Sigmoid colon (tissue), 7 donors: ENCODE measurements around the gene RBBP7. TPM values are rescaled to one million over a fixed set of nuclear protein-coding genes. Genes with fewer than 3 reads are reported as not detected.
A peak's percentile ranks its signal among the peaks of the same experiment; 100 is the strongest.

Source experiments
- DNase-seq: peaks from one replicate; pipeline ENCODE4 v3.0.0-alpha.2; 2019
- H3K27ac ChIP-seq, 4 donors: fragments of 200-600 bp; sonication (generic); one replicate each; pipeline ENCODE4 v1.5.1; 2016 to 2019; ENCODE audit warnings: mild to moderate bottlenecking in 1 of 4
- H3K27me3 ChIP-seq, 3 donors: fragments of 200-600 bp; sonication (generic); one replicate each; pipeline ENCODE4 v1.5.1; 2019; ENCODE audit warnings: mild to moderate bottlenecking in 1 of 3
- H3K36me3 ChIP-seq, 4 donors: fragments of 200-600 bp; sonication (generic); one replicate each; pipeline ENCODE4 v1.5.1; 2016 to 2019
- H3K4me1 ChIP-seq, 4 donors: fragments of 200-600 bp; sonication (generic); one replicate each; pipeline ENCODE4 v1.5.1; 2017 to 2019
- H3K4me3 ChIP-seq, 4 donors: fragments of 200-600 bp; sonication (generic); one replicate each; pipeline ENCODE4 v1.5.1; 2017 to 2019; ENCODE audit warnings: mild to moderate bottlenecking in 2 of 4, moderate library complexity in 1 of 4
- H3K9me3 ChIP-seq, 4 donors: fragments of 200-600 bp in 3 of 4; sonication (generic) in 3 of 4; one replicate each; pipeline versions ENCODE4 v1.5.1 to v1.6.1; 2013 to 2019
- EP300 ChIP-seq, 4 donors: sonication (generic); formaldehyde crosslinking; IDR thresholded peaks; one replicate each; pipeline ENCODE4 v1.6.1; 2017; ENCODE audit warnings: antibody characterized with exemption in 4 of 4
- POLR2A ChIP-seq, 2 donors: fragments of 450-650 bp; IDR thresholded peaks; one replicate each; pipeline ENCODE4 v1.6.1; 2016; ENCODE audit warnings: antibody characterized with exemption in 2 of 2, mild to moderate bottlenecking in 2 of 2, moderate library complexity in 2 of 2
- POLR2AphosphoS5 ChIP-seq, 4 donors: sonication (generic); formaldehyde crosslinking; IDR thresholded peaks; one replicate each; pipeline ENCODE4 v1.6.1; 2017; ENCODE audit warnings: antibody characterized with exemption in 4 of 4
- WGBS, 2 donors: extraction: QIAGEN DNeasy Blood & Tissue Kit; methylation state at CpG; one replicate each; pipeline ENCODE4 v1.1.7; 2013; 5-methylcytosine and 5-hydroxymethylcytosine counted together
- intact Hi-C: fragments of 100-400 bp; cut with DNase I; formaldehyde crosslinking; loops from one replicate; pipeline ENCODE4 v1.15.1; 2023
- polyA plus RNA-seq, 3 donors: library from polyadenylated mRNA; stranded (reverse); fragments of 200-250 nt; gene quantifications; one replicate each; pipeline ENCODE4 v1.2.3, GENCODE V29; 2013
- total RNA-seq, 4 donors: library from RNA; depleted of rRNA; stranded (reverse); fragments of >200 nt; gene quantifications; one replicate each; pipeline ENCODE4 v1.1.0, GENCODE V29; 2016
- TF ChIP-seq, protein P1 (sequence below), 4 experiments: fragments of 450-650 bp in 3 of 4; fragments of 200-600 bp in 1 of 4; IDR thresholded peaks; one replicate each; pipeline ENCODE4 v1.5.1; 2016 to 2019; ENCODE audit warnings: antibody characterized with exemption in 4 of 4, mild to moderate bottlenecking in 3 of 4, moderate library complexity in 2 of 4
- donor health status: healthy with polysubstance abuse.
- donor health status: Bipolar disorder and iron deficiency.
- donor health status: healthy.

RBBP7 gene
- total and polyA plus RNA-seq, 7 donors: 59.4 to 130 (median 109) TPM

DNA sequence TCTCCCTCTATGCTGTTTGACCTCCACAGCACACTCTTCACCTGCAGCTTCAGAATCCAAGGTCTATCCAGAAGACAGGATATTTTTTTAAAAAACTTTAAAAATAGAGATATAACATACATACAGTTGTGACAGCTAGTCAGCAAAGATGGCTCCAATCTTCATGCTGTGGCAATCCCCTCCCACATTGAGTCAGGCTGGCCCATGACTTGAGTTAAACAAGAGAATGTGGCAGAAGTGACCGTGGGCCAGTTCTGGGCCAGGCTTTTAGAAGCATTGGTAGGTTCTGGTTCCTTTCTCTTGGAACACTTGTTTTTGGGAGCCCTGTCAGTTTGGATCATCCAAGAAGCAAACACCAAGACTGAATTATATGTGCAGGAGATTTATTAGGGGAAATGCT is 40.2 kb upstream of the RBBP7 start:
- TF ChIP-seq, protein P1, sequence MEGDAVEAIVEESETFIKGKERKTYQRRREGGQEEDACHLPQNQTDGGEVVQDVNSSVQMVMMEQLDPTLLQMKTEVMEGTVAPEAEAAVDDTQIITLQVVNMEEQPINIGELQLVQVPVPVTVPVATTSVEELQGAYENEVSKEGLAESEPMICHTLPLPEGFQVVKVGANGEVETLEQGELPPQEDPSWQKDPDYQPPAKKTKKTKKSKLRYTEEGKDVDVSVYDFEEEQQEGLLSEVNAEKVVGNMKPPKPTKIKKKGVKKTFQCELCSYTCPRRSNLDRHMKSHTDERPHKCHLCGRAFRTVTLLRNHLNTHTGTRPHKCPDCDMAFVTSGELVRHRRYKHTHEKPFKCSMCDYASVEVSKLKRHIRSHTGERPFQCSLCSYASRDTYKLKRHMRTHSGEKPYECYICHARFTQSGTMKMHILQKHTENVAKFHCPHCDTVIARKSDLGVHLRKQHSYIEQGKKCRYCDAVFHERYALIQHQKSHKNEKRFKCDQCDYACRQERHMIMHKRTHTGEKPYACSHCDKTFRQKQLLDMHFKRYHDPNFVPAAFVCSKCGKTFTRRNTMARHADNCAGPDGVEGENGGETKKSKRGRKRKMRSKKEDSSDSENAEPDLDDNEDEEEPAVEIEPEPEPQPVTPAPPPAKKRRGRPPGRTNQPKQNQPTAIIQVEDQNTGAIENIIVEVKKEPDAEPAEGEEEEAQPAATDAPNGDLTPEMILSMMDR (IDR thresholded peaks at IDR 0.05): no peak
- TF ChIP-seq POLR2AphosphoS5 (IDR thresholded peaks at IDR 0.05) (no peak), POLR2A (IDR thresholded peaks at IDR 0.05) (no peak), EP300 (IDR thresholded peaks at IDR 0.05) (no peak)
- Histone ChIP-seq H3K4me3 (no peak overlapping the region), H3K4me1 (no peaks in the 10 kb centered on the region), H3K36me3 (no peaks in the 10 kb centered on the region), H3K27ac (no peak overlapping the region), H3K9me3 (no peaks in the 10 kb centered on the region), H3K27me3 (no peaks in the 10 kb centered on the region)
- intact Hi-C loops: no loop called here
- no peak for DNase-seq
- 76 to 90% methylated on average over 1 of the region's 1 CpG for WGBS, 2 donors

GRCh38 chrX:16903274-16904022 is 33.3 kb upstream of the RBBP7 start:
- no peaks in the 10 kb centered on the region for H3K4me1 ChIP-seq
- no peaks in the 10 kb centered on the region for H3K27me3 ChIP-seq
- no peak overlapping the region for H3K27ac ChIP-seq
- no peaks in the 10 kb centered on the region for H3K36me3 ChIP-seq
- no peak for DNase-seq
- 60 to 85% methylated on average over 8 of the region's 8 CpGs for WGBS, 2 donors
- TF ChIP-seq POLR2A (IDR thresholded peaks at IDR 0.05): no peak
- TF ChIP-seq EP300 (IDR thresholded peaks at IDR 0.05): no peak
- TF ChIP-seq, protein P1 (IDR thresholded peaks at IDR 0.05): no peak
- intact Hi-C loops: no loop called here
- H3K9me3 ChIP-seq: no peaks in the 10 kb centered on the region
- H3K4me3 ChIP-seq: no peak overlapping the region

DNA sequence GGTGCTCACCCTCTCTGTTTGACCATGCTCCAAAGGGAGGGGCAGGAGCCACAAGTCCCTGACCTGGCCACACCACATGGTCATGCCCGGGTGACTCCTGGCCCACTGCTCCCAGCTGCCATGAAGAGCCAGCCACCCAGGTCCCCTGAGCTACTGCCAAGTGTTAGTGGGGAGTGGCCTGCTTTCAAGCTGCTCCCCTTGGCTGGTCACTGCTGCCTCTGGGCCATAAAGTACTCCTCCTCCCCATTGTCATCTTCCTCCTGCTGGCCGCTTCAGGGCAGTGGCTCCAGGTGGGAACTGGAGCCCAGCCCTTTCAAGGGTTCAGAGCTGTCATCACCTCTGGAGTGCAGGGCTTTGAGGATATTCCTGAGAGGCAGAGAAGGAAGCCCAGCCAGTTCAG is 27.3 kb upstream of the RBBP7 start:
- Histone ChIP-seq H3K4me3 (no peak overlapping the region), H3K27ac (no peak overlapping the region), H3K9me3 (no peaks in the 10 kb centered on the region), H3K27me3 (no peaks in the 10 kb centered on the region), H3K4me1 (no peaks in the 10 kb centered on the region), H3K36me3 (no peaks in the 10 kb centered on the region)
- DNase-seq: no peak
- TF ChIP-seq POLR2A (IDR thresholded peaks at IDR 0.05) (no peak), POLR2AphosphoS5 (IDR thresholded peaks at IDR 0.05) (no peak), EP300 (IDR thresholded peaks at IDR 0.05) (no peak)
- TF ChIP-seq, protein P1 (IDR thresholded peaks at IDR 0.05): no peak
- 42 to 67% methylated on average over 2 of the region's 2 CpGs for WGBS, 2 donors
- intact Hi-C loops: no loop called here

GRCh38 chrX:16892504-16893362 is 22.6 kb upstream of the RBBP7 start:
- WGBS, 2 donors: 11 to 14% methylated on average over 9 of the region's 9 CpGs
- intact Hi-C loops: loop anchor here (5.0 kb wide), 1 partner anchor 65 kb away; no protein-coding TSS in a partner anchor
- no peak overlapping the region for H3K27ac ChIP-seq
- DNase-seq: peak; percentile 77
- H3K36me3 ChIP-seq: no peaks in the 10 kb centered on the region
- H3K27me3 ChIP-seq: no peaks in the 10 kb centered on the region
- no peak for TF ChIP-seq POLR2A (IDR thresholded peaks at IDR 0.05)
- TF ChIP-seq EP300 (IDR thresholded peaks at IDR 0.05): no peak
- TF ChIP-seq, protein P1 (IDR thresholded peaks at IDR 0.05): peak in 3 of 4 experiments; percentile 36 to 60 (median 42)
- no peak overlapping the region for H3K4me3 ChIP-seq
- H3K4me1 ChIP-seq: no peaks in the 10 kb centered on the region
- no peaks in the 10 kb centered on the region for H3K9me3 ChIP-seq
